HCT116 (cell line): ENCODE data around the gene IRGQ.

Experiments
- EZH2phosphoT487 ChIP-seq: fragments of 200-600 bp; IDR thresholded peaks from 2 replicates; pipeline ENCODE4 v1.6.1; 2018; ENCODE audit warnings: antibody characterized with exemption, borderline replicate concordance
- POLR2A ChIP-seq: IDR thresholded peaks from 2 replicates; pipeline ENCODE4 v1.7.0; 2011; ENCODE audit warnings: borderline replicate concordance; ENCODE audit not compliant: insufficient read depth, insufficient read length; ENCODE audit errors: extremely low read depth
- RAD21 ChIP-seq: IDR thresholded peaks from 2 replicates; pipeline ENCODE4 v1.6.1; 2012; ENCODE audit warnings: low read depth, mild to moderate bottlenecking

DNA sequence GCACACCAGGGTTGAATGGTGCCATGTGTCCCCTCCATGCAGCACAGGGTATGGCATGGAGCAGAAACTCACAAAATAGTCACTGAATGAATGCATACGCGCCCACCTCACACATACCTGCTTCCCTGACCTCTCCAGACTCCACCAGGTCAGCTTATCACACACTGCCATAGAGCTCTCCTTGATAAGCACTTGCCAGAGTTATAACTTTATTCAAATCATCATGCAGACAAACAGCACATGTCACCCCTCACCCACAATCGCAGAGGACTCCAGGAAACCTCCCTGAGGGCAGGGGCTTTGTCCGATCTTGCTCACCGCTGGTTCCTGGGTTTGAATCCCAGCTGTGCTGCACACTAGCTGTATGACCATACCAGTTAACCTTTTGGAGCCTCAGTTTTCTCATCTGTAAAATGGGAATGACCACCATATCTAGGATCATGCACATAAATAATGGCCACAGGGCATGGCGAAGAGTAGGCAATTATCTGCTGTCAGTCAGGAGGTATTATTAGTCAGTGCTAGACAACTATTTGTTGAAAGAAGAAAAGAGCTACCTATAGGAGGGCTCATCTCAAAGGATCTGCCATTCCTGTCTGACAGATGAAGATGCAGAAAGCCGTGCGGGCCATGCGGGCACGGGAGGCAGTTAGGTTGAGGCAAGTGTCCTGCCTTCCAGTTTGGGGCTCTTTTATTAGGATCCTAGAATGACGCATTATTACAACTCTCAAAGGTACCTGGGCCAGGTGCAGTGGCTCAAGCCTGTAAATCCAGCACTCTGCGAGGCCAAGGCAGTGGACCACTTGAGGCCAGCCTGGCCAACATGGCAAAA is 34.6 kb downstream of the IRGQ start:
- no peak for TF ChIP-seq POLR2A
- no peak for TF ChIP-seq RAD21
- TF ChIP-seq EZH2phosphoT487, result no peak
